ENCODE data around the gene GNA14.
"Not testable (repeated sequence)": the region's sequence is repeated elsewhere in the genome, so short reads cannot be mapped to it uniquely, and the experiment has no call there.

The GNA14 gene

DNA sequence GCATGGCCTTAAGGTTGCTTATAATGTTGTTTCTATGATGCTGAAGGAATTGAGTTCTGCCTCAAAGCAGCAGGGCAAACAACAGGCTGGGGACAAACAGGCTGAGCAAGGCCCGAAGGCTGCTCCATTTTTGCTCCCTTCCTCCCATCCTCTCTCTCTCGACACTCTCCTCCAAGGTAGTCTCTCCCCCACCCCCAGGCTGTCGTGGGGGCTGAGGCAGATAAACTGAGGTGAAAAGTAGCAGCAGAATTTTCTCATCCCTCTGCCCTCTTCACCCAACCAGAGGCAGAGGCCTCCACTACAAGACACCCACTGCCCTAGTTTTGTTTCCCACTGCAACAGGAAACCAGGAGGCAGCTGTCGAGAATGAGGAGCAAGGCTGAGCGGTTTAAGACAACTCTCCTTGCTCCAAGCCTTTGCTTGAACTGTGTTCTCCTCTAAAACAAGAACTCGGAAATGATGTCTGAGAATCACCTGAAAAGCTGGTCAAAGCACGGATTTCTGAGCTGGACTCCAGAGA, 13.5 kb upstream of the GNA14 start:
- no peak for DNase-seq
- TF ChIP-seq GATA1 (IDR thresholded peaks at IDR 0.05; ENCODE audit: low read depth, low read length): no peak
- TF ChIP-seq POLR2A (IDR thresholded peaks at IDR 0.05; ENCODE audit: low read length): no peak

DNA sequence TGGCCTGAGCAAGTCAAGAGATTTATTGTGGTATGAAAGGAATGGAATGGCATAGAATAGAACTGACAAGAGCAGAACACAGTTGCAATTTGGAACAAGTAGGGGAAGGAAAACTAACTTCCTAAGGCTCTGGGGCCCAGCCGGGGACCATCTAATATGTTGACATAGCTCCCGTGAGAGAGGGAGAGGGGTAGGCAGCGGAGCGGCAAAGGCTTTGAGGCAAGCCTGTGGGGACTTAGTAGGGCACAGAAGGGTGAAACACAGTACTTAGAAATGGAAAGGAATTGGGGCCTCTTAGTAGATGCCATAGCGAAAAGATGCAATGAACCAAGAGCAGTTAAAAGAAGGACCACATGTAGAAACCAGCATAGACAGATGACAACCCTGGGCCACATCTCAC, 11.8 kb upstream of the GNA14 start:
- TF ChIP-seq GATA1 (IDR thresholded peaks at IDR 0.05; ENCODE audit: low read depth, low read length) (no peak), POLR2A (IDR thresholded peaks at IDR 0.05; ENCODE audit: low read length) (no peak)
- no peak for DNase-seq

DNA sequence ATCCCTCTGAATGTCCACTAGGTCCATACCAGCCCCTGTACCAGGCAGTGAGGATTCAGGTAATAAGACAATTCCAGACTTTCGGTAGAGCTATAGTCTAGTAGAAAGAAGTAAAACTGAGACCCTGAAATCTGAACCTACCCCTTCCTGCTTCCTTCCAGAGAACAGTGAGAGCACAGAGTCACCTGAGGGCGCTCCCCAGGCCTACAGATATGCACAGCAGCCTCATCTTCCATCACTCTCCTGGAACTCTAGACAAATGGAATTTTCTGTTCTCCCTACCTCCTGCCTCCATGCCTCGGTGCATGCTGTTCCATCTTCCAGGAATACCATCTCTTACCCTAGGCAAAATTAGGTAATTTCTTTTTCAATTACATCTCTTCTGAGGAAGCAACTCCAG, 3.1 kb upstream of the GNA14 start:
- no peak for DNase-seq
- TF ChIP-seq POLR2A (IDR thresholded peaks at IDR 0.05; ENCODE audit: low read length): no peak
- TF ChIP-seq GATA1 (IDR thresholded peaks at IDR 0.05; ENCODE audit: low read depth, low read length): no peak

DNA sequence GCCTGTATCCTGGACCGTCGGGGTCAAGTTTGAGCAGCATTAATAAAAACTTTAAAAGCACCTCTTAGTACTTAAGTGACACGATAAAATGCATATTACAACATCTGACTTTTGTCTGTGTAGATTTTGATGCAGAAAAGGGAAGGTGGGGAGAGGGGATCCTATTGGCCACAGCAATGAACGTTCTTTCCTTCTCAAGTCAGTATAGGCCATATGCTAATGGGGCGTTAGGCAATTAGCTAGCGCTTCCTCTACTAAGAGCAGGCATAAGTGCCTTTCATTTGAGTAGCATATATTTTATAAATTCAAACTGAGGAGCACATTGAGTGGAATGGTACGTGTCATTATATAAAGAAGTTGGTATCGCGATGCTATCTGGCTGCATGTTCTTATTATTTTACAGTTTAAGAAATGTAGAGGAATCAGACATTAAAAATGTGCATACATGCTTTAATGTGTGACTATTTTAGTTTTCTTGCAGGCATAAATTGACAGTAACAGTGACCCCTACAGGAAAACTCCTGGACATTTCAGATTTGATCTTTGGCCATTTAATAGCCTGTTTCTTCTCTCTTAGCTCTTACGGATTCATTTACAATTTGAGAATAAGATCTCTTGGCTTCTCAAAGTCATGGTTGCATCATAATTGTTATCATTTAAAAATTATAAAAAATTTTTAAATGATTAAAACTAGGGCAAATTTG, 1.1 kb upstream of the GNA14 start:
- TF ChIP-seq GATA1 (IDR thresholded peaks at IDR 0.05; ENCODE audit: low read depth, low read length) (no peak), POLR2A (IDR thresholded peaks at IDR 0.05; ENCODE audit: low read length) (no peak)
- DNase-seq: peak; percentile 4 to 9

DNA sequence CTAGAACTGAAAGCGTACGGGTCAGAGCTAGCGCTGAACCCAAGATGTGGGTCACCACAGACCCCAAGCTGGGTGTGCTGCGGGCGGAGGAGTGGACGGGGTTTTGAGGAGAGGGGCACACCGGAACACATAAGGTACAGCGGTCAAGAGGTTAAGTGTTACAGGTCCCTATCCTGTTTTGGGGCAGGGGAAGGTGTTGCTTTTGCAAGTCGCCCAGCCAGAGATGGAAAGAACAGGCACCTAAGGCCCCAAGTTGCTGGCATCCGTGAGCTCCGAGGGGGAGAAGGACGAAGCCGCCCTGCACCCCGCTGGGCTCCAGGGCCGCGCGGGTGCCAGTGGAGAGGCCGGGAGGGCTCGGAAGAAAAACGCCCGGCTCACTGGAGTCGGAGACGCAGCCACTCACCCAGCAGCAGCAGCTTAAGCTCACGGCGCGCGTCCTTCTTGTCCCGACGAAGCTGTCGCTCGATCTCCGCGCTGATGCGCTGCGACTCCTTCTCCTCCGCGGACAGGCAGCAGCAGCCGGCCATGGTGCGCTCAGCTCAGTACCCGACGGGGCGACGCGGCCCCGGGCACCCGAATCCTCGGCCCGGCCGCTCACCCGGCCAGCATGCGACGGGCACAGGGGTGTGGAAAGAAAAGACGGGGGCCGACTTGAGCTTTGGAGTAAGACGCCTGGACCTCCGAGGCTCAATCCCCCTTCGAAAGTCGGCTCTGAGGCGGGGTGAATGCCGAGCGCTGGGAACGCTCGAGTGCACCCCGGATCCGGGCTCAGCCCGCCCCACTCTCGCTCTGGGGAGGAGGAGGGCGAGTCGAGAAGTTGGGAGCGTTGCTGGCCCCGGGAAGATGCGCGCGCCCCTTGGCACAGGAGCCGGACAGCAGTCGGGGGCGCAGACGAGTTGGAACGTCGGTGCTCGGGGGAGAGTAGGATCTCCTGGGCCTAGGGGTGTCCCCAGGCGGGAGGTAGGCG, 572 bp downstream of the GNA14 start:
- DNase-seq: no peak
- TF ChIP-seq POLR2A (IDR thresholded peaks at IDR 0.05; ENCODE audit: low read length) (no peak), GATA1 (IDR thresholded peaks at IDR 0.05; ENCODE audit: low read depth, low read length) (no peak)

DNA sequence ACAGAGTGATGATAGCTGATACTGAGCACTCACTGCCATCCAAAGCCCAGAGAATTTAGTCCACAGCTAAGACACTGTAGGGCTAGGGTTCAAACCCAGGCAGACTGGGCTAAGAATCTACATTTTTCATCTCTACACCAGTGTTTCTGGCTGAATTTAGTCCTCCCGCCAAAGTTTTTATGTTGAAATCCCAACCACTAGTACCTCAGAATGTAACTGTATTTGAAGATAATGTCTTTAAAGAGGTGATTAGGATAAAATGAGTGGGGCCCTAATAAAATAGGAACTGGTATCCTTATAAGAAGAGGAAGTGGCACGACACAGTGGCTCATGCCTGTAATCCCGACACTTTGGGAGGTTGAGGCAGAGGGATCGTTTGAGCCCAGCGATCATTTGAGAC, 4.3 kb downstream of the GNA14 start:
- TF ChIP-seq GATA1 (IDR thresholded peaks at IDR 0.05; ENCODE audit: low read depth, low read length): no peak
- TF ChIP-seq POLR2A (IDR thresholded peaks at IDR 0.05; ENCODE audit: low read length): no peak
- DNase-seq: no peak

DNA sequence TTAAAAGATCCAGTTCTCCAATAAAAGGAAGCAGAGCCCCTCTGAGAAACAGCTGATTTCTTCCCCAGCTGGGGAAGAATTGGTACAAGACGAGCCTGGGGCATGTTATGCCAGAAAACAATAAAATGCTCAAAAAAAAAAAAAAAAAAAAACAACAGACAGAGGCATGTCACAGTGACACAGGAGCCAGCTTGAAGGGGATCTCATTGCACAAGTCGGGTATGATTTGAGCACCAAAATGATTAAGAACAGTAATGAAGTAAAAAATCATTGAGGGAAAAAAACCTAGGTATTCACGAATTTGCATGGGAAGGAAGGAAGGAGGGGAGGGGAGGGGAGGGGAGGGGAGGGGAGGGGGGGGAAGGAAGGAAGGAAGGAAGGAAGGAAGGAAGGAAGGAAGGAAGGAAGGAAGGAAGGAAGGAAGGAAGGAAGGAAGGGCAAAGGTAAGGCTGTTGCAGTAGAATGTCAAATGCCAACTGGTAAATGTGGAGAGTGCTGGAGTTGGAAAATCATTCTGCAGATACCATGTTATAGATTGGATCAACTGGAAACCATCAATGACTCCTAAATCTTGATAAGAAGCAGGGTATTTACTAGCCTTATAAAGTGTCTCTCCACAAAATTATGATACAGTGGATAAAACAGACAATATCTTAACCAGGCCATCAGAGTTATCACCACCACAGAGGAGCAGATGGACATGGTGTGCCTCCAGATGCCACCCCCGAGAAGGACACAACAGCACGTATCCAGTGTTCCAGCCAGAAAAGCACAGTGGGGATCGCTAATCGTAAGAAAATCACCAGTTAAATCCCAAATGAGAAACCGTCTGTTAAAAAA, 7.2 kb downstream of the GNA14 start:
- DNase-seq: no peak
- TF ChIP-seq POLR2A (IDR thresholded peaks at IDR 0.05; ENCODE audit: low read length): no peak
- TF ChIP-seq GATA1 (IDR thresholded peaks at IDR 0.05; ENCODE audit: low read depth, low read length): no peak

DNA sequence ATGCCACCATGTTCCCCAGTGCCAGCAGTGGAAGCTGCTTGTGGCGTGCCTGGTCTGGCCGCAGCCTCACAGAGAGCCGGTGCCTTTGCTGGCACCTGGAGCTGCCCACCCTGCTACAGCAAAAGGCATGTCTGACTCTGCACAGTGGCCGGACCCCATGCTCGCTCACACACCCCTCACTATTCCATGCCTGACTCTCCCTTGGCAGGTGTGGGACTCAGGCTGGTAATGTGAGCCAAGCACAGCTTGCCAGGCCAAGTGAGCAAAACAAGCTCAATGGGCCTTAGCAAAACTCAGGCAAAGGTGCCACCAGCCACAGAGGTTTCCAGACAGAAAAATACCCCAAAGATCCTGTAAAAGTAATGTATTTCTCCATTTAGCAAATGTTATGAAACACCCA, 15.5 kb downstream of the GNA14 start:
- DNase-seq: no peak
- TF ChIP-seq GATA1 (IDR thresholded peaks at IDR 0.05; ENCODE audit: low read depth, low read length): no peak
- TF ChIP-seq POLR2A (IDR thresholded peaks at IDR 0.05; ENCODE audit: low read length): no peak

DNA sequence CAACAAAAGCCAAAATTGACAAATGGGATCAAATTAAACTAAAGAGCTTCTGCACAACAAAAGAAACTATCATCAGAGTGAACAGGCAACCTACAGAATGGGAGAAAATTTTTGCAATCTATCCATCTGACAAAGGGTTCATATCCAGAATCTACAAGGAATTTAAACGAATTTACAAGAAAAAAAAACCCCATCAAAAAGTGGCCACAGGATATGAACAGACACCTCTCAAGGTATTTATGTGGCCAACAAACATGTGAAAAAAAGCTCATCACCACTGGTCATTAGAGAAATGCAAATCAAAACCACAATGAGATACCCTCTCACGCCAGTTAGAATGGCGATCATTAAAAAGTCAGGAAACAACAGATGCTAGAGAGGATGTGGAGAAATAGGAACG, 19.3 kb downstream of the GNA14 start:
- DNase-seq: not testable (repeated sequence)

DNA sequence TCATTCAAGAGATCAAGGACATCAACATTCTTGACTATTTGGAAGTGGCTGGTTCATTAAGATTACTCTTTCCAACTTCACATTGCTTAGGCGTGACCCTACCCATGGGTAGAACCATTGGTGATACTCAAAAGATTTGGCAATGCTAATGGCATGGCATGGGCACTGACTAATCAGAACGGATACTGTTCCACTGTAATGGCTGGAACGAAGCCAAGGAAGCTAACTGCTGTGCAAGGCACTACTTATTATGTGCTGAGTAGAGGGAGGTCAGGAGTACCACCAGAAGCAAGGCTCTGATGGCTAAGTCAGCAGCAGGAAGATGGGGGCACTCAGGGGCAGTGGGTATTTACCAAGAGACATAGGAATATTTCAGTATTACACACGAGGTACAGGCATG, 31.9 kb downstream of the GNA14 start:
- TF ChIP-seq GATA1 (IDR thresholded peaks at IDR 0.05; ENCODE audit: low read depth, low read length) (no peak), POLR2A (IDR thresholded peaks at IDR 0.05; ENCODE audit: low read length) (no peak)
- no peak for DNase-seq

DNA sequence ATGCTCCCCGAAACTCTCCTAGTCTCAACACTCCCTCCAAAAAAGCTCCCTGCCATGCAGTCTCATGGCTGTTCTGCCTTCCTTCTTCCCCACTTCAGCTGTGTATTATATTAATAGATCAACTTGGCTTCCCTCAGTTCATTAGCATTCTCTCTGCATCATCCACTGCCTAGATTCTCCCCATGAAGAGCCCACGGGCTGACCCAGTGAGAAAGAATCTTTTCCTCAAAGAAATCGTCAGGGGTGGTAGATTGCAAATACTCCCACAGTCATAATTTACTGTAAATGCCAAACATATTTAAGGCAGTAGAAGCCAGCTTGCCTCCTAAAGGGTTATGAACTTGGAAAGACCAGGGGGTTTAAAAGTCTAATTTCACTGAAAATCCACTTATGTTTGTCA, 33.5 kb downstream of the GNA14 start:
- DNase-seq: no peak
- TF ChIP-seq POLR2A (IDR thresholded peaks at IDR 0.05; ENCODE audit: low read length) (no peak), GATA1 (IDR thresholded peaks at IDR 0.05; ENCODE audit: low read depth, low read length) (no peak)

DNA sequence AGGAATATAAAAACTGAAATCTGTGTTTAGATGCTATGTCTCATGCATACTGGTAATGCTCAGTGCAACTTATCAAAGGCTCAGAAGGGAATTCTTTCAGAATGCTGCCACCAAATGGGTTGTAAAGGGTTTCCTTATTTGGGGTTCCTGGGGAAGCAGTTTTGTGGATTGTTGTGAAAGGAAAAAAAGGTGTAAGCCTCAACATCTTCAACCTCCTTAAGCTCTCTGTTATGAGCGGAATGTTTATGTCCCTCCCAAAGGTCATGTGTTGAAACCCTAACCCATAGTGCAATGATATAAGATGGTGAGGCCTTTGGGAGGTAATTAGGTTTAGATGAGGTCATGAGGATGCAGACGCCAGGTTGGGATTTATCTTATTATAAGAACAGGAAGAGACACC, 41.6 kb downstream of the GNA14 start:
- no peak for TF ChIP-seq GATA1 (IDR thresholded peaks at IDR 0.05; ENCODE audit: low read depth, low read length)
- TF ChIP-seq POLR2A (IDR thresholded peaks at IDR 0.05; ENCODE audit: low read length): no peak
- no peak for DNase-seq

DNA sequence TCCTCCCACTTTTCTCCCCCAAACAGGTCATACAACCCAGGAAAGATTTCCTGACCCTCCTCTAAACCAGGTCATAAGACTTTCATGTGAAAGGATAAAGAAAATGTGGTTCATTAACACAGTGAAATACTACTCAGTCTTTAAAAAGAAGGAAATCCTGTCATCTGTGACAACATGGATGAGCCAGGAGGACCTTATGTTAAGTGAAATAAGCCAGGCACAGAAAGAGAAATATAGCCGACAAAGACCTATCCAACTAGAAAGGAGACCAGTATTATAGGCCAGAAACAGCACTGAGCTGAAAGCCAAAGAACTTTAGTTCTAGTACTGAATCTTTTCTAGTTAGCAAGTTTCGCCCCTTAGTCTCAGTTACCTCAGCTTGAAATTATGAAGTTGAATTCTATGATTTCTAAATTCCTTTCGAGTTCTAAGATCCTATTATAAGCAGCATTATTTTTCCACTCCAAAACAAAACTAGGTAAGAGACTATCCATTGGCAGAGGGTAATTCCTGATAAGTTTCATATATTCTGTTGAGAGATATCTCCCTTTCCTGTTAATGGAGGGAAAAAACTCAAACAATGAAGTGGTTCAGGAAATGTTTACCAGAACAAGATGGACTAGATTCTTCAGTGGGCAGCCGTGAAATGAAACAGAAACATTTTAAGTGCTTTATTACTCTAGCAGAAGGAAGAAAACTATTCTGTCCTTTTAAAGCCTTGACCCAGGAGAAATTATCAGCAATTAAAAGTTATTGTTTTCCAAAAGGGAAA, 42.5 kb downstream of the GNA14 start:
- no peak for TF ChIP-seq POLR2A (IDR thresholded peaks at IDR 0.05; ENCODE audit: low read length)
- TF ChIP-seq GATA1 (IDR thresholded peaks at IDR 0.05; ENCODE audit: low read depth, low read length): no peak
- no peak for DNase-seq
